HepG2 (cell line): ENCODE data around the gene PRPSAP1. TPM values are rescaled to one million over a fixed set of nuclear protein-coding genes. Genes with fewer than 3 reads are reported as not detected.

ENCODE experiments used
- ARID2 ChIP-seq: sonication (generic); formaldehyde crosslinking; IDR thresholded peaks from 2 replicates; pipeline ENCODE4 v1.8.1; 2022; ENCODE audit warnings: mild to moderate bottlenecking, missing genetic modification reagents, borderline replicate concordance
- CENPT ChIP-seq: sonication (generic); formaldehyde crosslinking; IDR thresholded peaks from 2 replicates; pipeline ENCODE4 v1.8.0; 2022; ENCODE audit warnings: low read depth, mild to moderate bottlenecking, moderate library complexity, missing genetic modification reagents
- CREB1 ChIP-seq, 2 experiments: fragments of 450-650 bp in 1 of 2; IDR thresholded peaks; 2 replicates each; pipeline ENCODE4 v1.6.1; 2016 to 2017; ENCODE audit warnings: control low read depth in 1 of 2, mild to moderate bottlenecking in 1 of 2, missing compliant biosample characterization in 1 of 2, missing genetic modification characterization in 1 of 2
- HDAC6 ChIP-seq: fragments of 200-600 bp; sonication (generic); IDR thresholded peaks from 2 replicates; pipeline ENCODE4 v1.7.0; 2017; ENCODE audit warnings: mild to moderate bottlenecking, antibody characterized with exemption, low read length, low read depth
- KDM6A ChIP-seq: IDR thresholded peaks from 2 replicates; pipeline ENCODE4 v1.6.1; 2016; ENCODE audit warnings: low read depth
- MEIS2 ChIP-seq: sonication (generic); formaldehyde crosslinking; IDR thresholded peaks from 2 replicates; pipeline ENCODE4 v1.9.0; 2021; ENCODE audit warnings: mild to moderate bottlenecking, missing genetic modification reagents
- PCBP1 ChIP-seq: fragments of 200-400 bp; formaldehyde crosslinking; IDR thresholded peaks from 2 replicates; pipeline ENCODE4 v1.6.1; 2017; ENCODE audit warnings: mild to moderate bottlenecking, low read depth, low read length, borderline replicate concordance
- RBFOX2 ChIP-seq: fragments of 200-400 bp; formaldehyde crosslinking; IDR thresholded peaks from 2 replicates; pipeline ENCODE4 v1.6.1; 2017; ENCODE audit warnings: low read depth, mild to moderate bottlenecking, low read length
- RBM39 ChIP-seq: fragments of 200-400 bp; formaldehyde crosslinking; IDR thresholded peaks from one replicate; pipeline ENCODE4 v1.6.1; 2018; ENCODE audit warnings: antibody characterized with exemption, mild to moderate bottlenecking, low read depth, low read length; ENCODE audit not compliant: poor library complexity, severe bottlenecking
- SMAD3 ChIP-seq: sonication (generic); formaldehyde crosslinking; IDR thresholded peaks from 2 replicates; pipeline ENCODE4 v1.4.0; 2020; ENCODE audit warnings: missing genetic modification reagents
- SMYD3 ChIP-seq: sonication (generic); formaldehyde crosslinking; IDR thresholded peaks from 2 replicates; pipeline ENCODE4 v1.8.1; 2023; ENCODE audit warnings: mild to moderate bottlenecking, missing genetic modification reagents
- ZC3H13 ChIP-seq: sonication (generic); formaldehyde crosslinking; IDR thresholded peaks from 2 replicates; pipeline ENCODE4 v1.8.1; 2023; ENCODE audit warnings: mild to moderate bottlenecking, missing genetic modification reagents, moderate library complexity
- ZFY ChIP-seq: sonication (generic); formaldehyde crosslinking; IDR thresholded peaks from 2 replicates; pipeline ENCODE4 v1.4.0; 2020; ENCODE audit warnings: missing genetic modification reagents
- ZNF331 ChIP-seq: sonication (generic); formaldehyde crosslinking; IDR thresholded peaks from 2 replicates; pipeline ENCODE4 v1.4.0; 2020; ENCODE audit warnings: missing genetic modification reagents
- ZNF484 ChIP-seq: sonication (generic); formaldehyde crosslinking; IDR thresholded peaks from 2 replicates; pipeline ENCODE4 v1.5.1; 2020; ENCODE audit warnings: mild to moderate bottlenecking, low read depth, missing genetic modification reagents, borderline replicate concordance
- ZNF7 ChIP-seq: IDR thresholded peaks from 2 replicates; pipeline ENCODE4 v1.6.1; 2016; ENCODE audit warnings: missing biosample characterization, missing genetic modification reagents
- ZNF816 ChIP-seq: sonication (generic); formaldehyde crosslinking; IDR thresholded peaks from 2 replicates; pipeline ENCODE4 v1.8.0; 2022; ENCODE audit warnings: missing genetic modification reagents, mild to moderate bottlenecking, borderline replicate concordance
- ZNF850 ChIP-seq: sonication (generic); formaldehyde crosslinking; conservative IDR thresholded peaks from 2 replicates; pipeline ENCODE4 v1.9.0; 2021; ENCODE audit warnings: mild to moderate bottlenecking, missing genetic modification reagents
- polyA plus RNA-seq, 8 experiments: library from polyadenylated mRNA; depleted of rRNA in 3 of 8; stranded (reverse) in 7 of 8; unstranded in 1 of 8; fragments of >200 nt; fragmentation: Illumina TruSeq in 4 of 8; extraction: Trizol in 4 of 8; gene quantifications; 2 replicates each; pipeline versions ENCODE4 v1.2.1 to v1.2.3, GENCODE V29; 2011 to 2016; ENCODE audit warnings: low read depth in 4 of 8, missing spikeins in 1 of 8, mixed read lengths in 1 of 8; ENCODE audit not compliant: insufficient read depth in 1 of 8
- total RNA-seq, 5 experiments: library from RNA; depleted of rRNA; stranded (reverse); fragments of >200 nt; fragmentation: Illumina TruSeq; extraction: Trizol; gene quantifications; 2 replicates each; pipeline ENCODE4 v1.2.3, GENCODE V29; 2016; ENCODE audit warnings: low read depth in 1 of 5
- TF ChIP-seq, protein P1 (sequence below): sonication (generic); formaldehyde crosslinking; IDR thresholded peaks from 2 replicates; pipeline ENCODE4 v1.4.0; 2020; ENCODE audit warnings: missing genetic modification reagents
- TF ChIP-seq, protein P2 (sequence below): sonication (generic); formaldehyde crosslinking; IDR thresholded peaks from 2 replicates; pipeline ENCODE4 v1.8.0; 2022; ENCODE audit warnings: missing genetic modification reagents, mild to moderate bottlenecking, inconsistent platforms, borderline replicate concordance
- TF ChIP-seq, protein P3 (sequence below): sonication (generic); formaldehyde crosslinking; IDR thresholded peaks from 2 replicates; pipeline ENCODE4 v1.4.0; 2020; ENCODE audit warnings: missing genetic modification reagents, borderline replicate concordance
- TF ChIP-seq, protein P4 (sequence below): sonication (generic); formaldehyde crosslinking; IDR thresholded peaks from 2 replicates; pipeline ENCODE4 v1.8.1; 2023; ENCODE audit warnings: mild to moderate bottlenecking, inconsistent platforms, moderate library complexity, missing genetic modification reagents, borderline replicate concordance

PRPSAP1 gene
- total and polyA plus RNA-seq, 2 of the 13 experiments (the other 11 are each of a cell fraction or from before 2014, with no cell fraction given): 91.1 to 314 TPM

DNA sequence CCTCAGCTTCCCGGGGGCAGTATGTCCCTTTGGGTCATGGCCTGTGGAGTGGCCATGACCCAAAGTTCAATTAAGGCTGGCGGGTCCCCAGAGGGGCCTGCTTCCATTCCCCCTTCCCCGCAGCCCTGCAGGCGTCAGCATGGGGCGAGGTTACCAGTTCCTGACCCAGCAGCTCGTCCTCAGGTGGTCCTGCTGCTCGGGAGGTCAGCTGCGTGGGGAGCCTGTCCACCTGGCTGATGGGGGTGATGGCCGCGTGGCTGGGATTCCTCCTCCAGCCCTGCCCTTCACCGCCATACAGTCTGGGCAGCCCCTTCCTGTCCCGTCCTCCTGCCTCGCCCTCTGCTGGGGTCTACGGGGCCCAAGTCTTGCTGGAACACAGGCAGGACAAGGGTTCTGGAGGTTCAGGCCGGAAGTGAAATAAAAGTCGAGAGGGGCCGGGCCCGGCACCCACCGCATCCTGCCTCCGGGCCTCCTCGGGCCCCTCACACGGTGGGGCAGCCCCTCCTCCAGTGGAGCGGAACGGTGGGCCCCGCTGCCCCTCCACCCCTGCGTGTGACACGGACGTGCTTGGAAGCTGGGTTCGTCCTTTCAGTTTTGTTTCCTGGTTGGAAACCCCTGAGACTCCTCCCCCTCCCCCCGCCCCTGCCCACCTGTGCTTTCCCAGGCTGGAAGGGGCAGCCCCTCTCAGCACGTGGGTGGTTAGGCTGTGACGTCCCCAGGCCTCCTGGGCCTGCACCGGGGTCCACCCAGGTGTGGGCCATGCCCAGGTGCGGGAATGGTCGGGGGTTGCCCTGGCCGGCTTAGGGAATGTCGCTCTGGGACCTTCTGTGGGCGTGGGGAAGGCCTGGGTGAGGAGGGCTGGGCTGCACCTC lies 81.8 kb downstream of the PRPSAP1 start (continued):
- TF ChIP-seq KDM6A (CRISPR knock-in tag) (no peak), PCBP1 (peak; percentile 60; the same call in 1 of the 2 replicates), SMAD3 (CRISPR knock-in tag) (no peak), ZNF484 (CRISPR knock-in tag) (no peak), MEIS2 (CRISPR knock-in tag) (0 out of 2 replicates have a peak, but pooled peaks have one; percentile 14), CREB1 (IDR thresholded peaks at IDR 0.05) (no peak), CREB1 (CRISPR knock-in tag; IDR thresholded peaks at IDR 0.05) (no peak), ARID2 (CRISPR knock-in tag) (no peak), HDAC6 (no peak), ZNF850 (CRISPR knock-in tag) (no peak), RBM39 (peak; percentile 40), ZFY (CRISPR knock-in tag) (peak; percentile 20; the same call in 1 of the 2 replicates), SMYD3 (CRISPR knock-in tag) (no peak), CENPT (CRISPR knock-in tag) (no peak), ZC3H13 (CRISPR knock-in tag) (0 out of 2 replicates have a peak, but pooled peaks have one; percentile 49), ZNF7 (CRISPR knock-in tag) (no peak), ZNF816 (CRISPR knock-in tag) (no peak), ZNF331 (CRISPR knock-in tag) (no peak), RBFOX2 (peak; percentile 71)
- TF ChIP-seq, protein P1, sequence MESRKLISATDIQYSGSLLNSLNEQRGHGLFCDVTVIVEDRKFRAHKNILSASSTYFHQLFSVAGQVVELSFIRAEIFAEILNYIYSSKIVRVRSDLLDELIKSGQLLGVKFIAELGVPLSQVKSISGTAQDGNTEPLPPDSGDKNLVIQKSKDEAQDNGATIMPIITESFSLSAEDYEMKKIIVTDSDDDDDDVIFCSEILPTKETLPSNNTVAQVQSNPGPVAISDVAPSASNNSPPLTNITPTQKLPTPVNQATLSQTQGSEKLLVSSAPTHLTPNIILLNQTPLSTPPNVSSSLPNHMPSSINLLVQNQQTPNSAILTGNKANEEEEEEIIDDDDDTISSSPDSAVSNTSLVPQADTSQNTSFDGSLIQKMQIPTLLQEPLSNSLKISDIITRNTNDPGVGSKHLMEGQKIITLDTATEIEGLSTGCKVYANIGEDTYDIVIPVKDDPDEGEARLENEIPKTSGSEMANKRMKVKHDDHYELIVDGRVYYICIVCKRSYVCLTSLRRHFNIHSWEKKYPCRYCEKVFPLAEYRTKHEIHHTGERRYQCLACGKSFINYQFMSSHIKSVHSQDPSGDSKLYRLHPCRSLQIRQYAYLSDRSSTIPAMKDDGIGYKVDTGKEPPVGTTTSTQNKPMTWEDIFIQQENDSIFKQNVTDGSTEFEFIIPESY (CRISPR knock-in tag): peak; percentile 42; the same call in 1 of the 2 replicates
- TF ChIP-seq, protein P2, sequence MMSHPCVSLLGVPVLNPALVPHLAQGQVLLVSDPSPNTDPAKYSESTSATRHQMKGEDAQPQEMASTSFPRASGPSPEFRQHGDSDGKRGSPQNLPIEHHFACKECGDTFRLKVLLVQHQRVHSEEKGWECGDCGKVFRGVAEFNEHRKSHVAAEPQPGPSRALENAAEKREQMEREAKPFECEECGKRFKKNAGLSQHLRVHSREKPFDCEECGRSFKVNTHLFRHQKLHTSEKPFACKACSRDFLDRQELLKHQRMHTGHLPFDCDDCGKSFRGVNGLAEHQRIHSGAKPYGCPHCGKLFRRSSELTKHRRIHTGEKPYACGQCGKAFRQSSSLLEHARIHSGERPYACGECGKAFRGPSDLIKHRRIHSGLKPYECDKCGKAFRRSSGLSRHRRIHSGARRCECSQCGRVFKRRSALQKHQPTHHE: no peak
- TF ChIP-seq, protein P3, sequence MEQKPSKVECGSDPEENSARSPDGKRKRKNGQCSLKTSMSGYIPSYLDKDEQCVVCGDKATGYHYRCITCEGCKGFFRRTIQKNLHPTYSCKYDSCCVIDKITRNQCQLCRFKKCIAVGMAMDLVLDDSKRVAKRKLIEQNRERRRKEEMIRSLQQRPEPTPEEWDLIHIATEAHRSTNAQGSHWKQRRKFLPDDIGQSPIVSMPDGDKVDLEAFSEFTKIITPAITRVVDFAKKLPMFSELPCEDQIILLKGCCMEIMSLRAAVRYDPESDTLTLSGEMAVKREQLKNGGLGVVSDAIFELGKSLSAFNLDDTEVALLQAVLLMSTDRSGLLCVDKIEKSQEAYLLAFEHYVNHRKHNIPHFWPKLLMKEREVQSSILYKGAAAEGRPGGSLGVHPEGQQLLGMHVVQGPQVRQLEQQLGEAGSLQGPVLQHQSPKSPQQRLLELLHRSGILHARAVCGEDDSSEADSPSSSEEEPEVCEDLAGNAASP (CRISPR knock-in tag): no peak
- TF ChIP-seq, protein P4, sequence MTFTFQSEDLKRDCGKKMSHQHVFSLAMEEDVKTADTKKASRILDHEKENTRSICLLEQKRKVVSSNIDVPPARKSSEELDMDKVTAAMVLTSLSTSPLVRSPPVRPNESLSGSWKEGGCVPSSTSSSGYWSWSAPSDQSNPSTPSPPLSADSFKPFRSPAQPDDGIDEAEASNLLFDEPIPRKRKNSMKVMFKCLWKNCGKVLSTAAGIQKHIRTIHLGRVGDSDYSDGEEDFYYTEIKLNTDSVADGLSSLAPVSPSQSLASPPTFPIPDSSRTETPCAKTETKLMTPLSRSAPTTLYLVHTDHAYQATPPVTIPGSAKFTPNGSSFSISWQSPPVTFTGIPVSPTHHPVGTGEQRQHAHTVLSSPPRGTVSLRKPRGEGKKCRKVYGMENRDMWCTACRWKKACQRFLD (CRISPR knock-in tag): no peak
